Measurements from ENCODE around the gene LRMDA. TPM values are rescaled to one million over a fixed set of nuclear protein-coding genes. Genes with fewer than 3 reads are reported as not detected.
A peak's percentile ranks its signal among the peaks of the same experiment; 100 is the strongest.

Gene LRMDA
- total and polyA plus RNA-seq, 2 of the 13 experiments (the other 11 are each of a cell fraction or from before 2014, with no cell fraction given): 13.4 to 22.0 TPM

DNA sequence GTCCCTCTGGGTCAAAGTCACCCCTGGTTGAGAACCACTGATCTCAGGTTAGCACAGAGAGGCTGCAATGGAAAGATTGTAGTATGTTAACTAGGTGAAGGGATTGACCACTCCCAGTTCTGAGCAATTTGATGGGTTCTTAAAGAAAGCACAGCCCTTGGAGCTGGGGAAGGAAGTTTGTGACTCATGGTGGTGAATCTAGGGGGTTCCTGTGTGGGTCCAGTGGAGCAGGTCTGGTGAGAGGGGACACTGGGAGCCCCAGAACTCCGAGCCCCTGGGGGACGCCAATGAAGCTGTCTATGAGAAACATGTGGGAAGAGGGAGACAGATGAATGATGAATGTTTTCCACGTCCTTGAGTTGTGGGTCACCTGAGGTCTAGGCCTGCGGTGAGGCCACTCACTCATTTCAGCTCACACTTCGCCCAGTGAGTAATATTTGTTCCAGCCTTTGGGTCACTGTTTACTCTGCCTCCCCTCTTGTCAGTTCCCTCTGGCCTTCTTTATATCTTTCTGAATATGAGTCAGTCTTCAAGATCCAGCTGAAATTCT is 341.9 kb downstream of the LRMDA start (continued):
- TF ChIP-seq MIER2 (CRISPR knock-in tag; IDR thresholded peaks at IDR 0.05) (peak; percentile 43; the same call in 1 of the 2 replicates), KAT8 (CRISPR knock-in tag; IDR thresholded peaks at IDR 0.05) (peak; percentile 41; the same call in 1 of the 2 replicates), SKI (IDR thresholded peaks at IDR 0.05; ENCODE audit: partially characterized antibody) (peak; percentile 62), ZFP62 (CRISPR knock-in tag; IDR thresholded peaks at IDR 0.05) (no peak), FOSL2 (CRISPR knock-in tag; IDR thresholded peaks at IDR 0.05) (peak; percentile 97), JUN (CRISPR knock-in tag; IDR thresholded peaks at IDR 0.05) (0 out of 2 replicates have a peak, but pooled peaks have one; percentile 60), NPAS2 (CRISPR knock-in tag; IDR thresholded peaks at IDR 0.05; ENCODE audit: borderline replicate concordance) (no peak), SIN3A (IDR thresholded peaks at IDR 0.05; ENCODE audit: borderline replicate concordance, low read depth, low read length) (no peak; the same call in 1 of the 2 replicates), DPF2 (CRISPR knock-in tag; IDR thresholded peaks at IDR 0.05; ENCODE audit: borderline replicate concordance, low read depth) (peak; percentile 78), PITX1 (CRISPR knock-in tag; IDR thresholded peaks at IDR 0.05) (peak; percentile 40; the same call in 1 of the 2 replicates), JARID2 (CRISPR knock-in tag; IDR thresholded peaks at IDR 0.05; ENCODE audit: insufficient replicate concordance) (no peak), ZNF292 (CRISPR knock-in tag; IDR thresholded peaks at IDR 0.05; ENCODE audit: borderline replicate concordance, low read depth) (0 out of 2 replicates have a peak, but pooled peaks have one; percentile 53), SRY (CRISPR knock-in tag; IDR thresholded peaks at IDR 0.05) (no peak), SP5 (CRISPR knock-in tag; IDR thresholded peaks at IDR 0.05; ENCODE audit: borderline replicate concordance, low read depth) (peak; percentile 67; the same call in 1 of the 2 replicates), ZNF569 (CRISPR knock-in tag; IDR thresholded peaks at IDR 0.05; ENCODE audit: borderline replicate concordance) (no peak), MXI1 (IDR thresholded peaks at IDR 0.05; ENCODE audit: borderline replicate concordance, low read depth, low read length) (peak; percentile 42; the same call in 1 of the 3 replicates), DMAP1 (CRISPR knock-in tag; IDR thresholded peaks at IDR 0.05) (peak; percentile 44; the same call in 1 of the 2 replicates), ZNF264 (CRISPR knock-in tag; IDR thresholded peaks at IDR 0.05) (no peak), NCOR1 (IDR thresholded peaks at IDR 0.05; ENCODE audit: borderline replicate concordance, low read length) (peak; percentile 25; the same call in 1 of the 2 replicates), HOXA7 (CRISPR knock-in tag; IDR thresholded peaks at IDR 0.05) (no peak), POGZ (CRISPR knock-in tag; IDR thresholded peaks at IDR 0.05) (peak; percentile 88), RXRA (CRISPR knock-in tag; IDR thresholded peaks at IDR 0.05) (peak; percentile 98), ZFY (CRISPR knock-in tag; IDR thresholded peaks at IDR 0.05) (peak; percentile 54), FOSL1 (CRISPR knock-in tag; IDR thresholded peaks at IDR 0.05; ENCODE audit: borderline replicate concordance) (peak; percentile 74; the same call in 1 of the 2 replicates), ZFP36L2 (CRISPR knock-in tag; IDR thresholded peaks at IDR 0.05) (no peak)
- TF ChIP-seq, protein P1, sequence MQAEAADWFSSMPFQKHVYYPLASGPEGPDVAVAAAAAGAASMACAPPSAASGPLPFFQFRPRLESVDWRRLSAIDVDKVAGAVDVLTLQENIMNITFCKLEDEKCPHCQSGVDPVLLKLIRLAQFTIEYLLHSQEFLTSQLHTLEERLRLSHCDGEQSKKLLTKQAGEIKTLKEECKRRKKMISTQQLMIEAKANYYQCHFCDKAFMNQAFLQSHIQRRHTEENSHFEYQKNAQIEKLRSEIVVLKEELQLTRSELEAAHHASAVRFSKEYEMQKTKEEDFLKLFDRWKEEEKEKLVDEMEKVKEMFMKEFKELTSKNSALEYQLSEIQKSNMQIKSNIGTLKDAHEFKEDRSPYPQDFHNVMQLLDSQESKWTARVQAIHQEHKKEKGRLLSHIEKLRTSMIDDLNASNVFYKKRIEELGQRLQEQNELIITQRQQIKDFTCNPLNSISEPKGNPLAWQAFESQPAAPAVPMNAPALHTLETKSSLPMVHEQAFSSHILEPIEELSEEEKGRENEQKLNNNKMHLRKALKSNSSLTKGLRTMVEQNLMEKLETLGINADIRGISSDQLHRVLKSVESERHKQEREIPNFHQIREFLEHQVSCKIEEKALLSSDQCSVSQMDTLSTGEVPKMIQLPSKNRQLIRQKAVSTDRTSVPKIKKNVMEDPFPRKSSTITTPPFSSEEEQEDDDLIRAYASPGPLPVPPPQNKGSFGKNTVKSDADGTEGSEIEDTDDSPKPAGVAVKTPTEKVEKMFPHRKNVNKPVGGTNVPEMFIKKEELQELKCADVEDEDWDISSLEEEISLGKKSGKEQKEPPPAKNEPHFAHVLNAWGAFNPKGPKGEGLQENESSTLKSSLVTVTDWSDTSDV (CRISPR knock-in tag; IDR thresholded peaks at IDR 0.05): no peak
- TF ChIP-seq, protein P2, sequence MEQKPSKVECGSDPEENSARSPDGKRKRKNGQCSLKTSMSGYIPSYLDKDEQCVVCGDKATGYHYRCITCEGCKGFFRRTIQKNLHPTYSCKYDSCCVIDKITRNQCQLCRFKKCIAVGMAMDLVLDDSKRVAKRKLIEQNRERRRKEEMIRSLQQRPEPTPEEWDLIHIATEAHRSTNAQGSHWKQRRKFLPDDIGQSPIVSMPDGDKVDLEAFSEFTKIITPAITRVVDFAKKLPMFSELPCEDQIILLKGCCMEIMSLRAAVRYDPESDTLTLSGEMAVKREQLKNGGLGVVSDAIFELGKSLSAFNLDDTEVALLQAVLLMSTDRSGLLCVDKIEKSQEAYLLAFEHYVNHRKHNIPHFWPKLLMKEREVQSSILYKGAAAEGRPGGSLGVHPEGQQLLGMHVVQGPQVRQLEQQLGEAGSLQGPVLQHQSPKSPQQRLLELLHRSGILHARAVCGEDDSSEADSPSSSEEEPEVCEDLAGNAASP (CRISPR knock-in tag; IDR thresholded peaks at IDR 0.05; ENCODE audit: borderline replicate concordance): peak; percentile 100
- TF ChIP-seq, protein P3, sequence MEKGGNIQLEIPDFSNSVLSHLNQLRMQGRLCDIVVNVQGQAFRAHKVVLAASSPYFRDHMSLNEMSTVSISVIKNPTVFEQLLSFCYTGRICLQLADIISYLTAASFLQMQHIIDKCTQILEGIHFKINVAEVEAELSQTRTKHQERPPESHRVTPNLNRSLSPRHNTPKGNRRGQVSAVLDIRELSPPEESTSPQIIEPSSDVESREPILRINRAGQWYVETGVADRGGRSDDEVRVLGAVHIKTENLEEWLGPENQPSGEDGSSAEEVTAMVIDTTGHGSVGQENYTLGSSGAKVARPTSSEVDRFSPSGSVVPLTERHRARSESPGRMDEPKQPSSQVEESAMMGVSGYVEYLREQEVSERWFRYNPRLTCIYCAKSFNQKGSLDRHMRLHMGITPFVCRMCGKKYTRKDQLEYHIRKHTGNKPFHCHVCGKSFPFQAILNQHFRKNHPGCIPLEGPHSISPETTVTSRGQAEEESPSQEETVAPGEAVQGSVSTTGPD (CRISPR knock-in tag; IDR thresholded peaks at IDR 0.05): no peak

Measured in HepG2 (cell line).